HepG2 (cell line): ENCODE measurements around the gene THOC2. TPM values are rescaled to one million over a fixed set of nuclear protein-coding genes. Genes with fewer than 3 reads are reported as not detected.

Experiments
- ATAC-seq: fragments of 200-7000 bp; cut with Tn5 transposase; 3 replicates; pipeline ENCODE4 v1.9.1; 2020; ENCODE audit warnings: mild to moderate bottlenecking, moderate library complexity
- BruUV-seq: library from RNA; stranded (reverse); fragments of 400-500 nt; replicated peaks from 2 replicates; lab custom pipeline; 2021; lab: Mats Ljungman, UMichigan
- CTCF ChIA-PET: fragments of 300-600 bp; formaldehyde crosslinking; extraction: SDS; loops from one replicate; lab custom pipeline; 2021; ENCODE audit warnings: low total read pairs, inconsistent platforms, low intra/inter-chr PET ratio; lab: Yijun Ruan, JAX
- POLR2A ChIA-PET: fragments of 350-600 bp; sonication (Branson Sonifier 250); formaldehyde crosslinking; loops from one replicate; lab custom pipeline; 2020; ENCODE audit warnings: antibody characterized with exemption, inconsistent platforms; lab: Yijun Ruan, JAX
- DNase-seq: peaks from one replicate; pipeline ENCODE4 v3.0.0-alpha.2; 2015; ENCODE audit warnings: low spot score
- FAIRE-seq: peaks from 3 replicates; lab custom pipeline; 2011; peaks lifted over from hg19 to GRCh38; lab: Jason Lieb, UNC
- H2AFZ ChIP-seq: one replicate; pipeline ENCODE4 v1.6.1; 2011; ENCODE audit warnings: low read length, inconsistent platforms
- H3K27ac ChIP-seq: fragments of 300-600 bp; 3 replicates; pipeline ENCODE4 v1.8.0; 2011; ENCODE audit warnings: mixed run types, mild to moderate bottlenecking, mixed read lengths, low read length, inconsistent platforms; ENCODE audit not compliant: insufficient read depth; ENCODE audit errors: extremely low read length
- H3K27me3 ChIP-seq, 2 experiments: fragments of 200-600 bp in 1 of 2; 2 replicates in 1 of 2; 3 replicates in 1 of 2; pipeline versions ENCODE4 v1.6.0 to v1.8.0; 2011; ENCODE audit warnings: low read length in 2 of 2, mild to moderate bottlenecking in 2 of 2, moderate library complexity in 2 of 2, inconsistent platforms in 1 of 2; ENCODE audit not compliant: insufficient read depth in 2 of 2, control insufficient read depth in 1 of 2
- H3K36me3 ChIP-seq, 2 experiments: fragments of 200-600 bp in 1 of 2; replicated peaks in 1 of 2; 2 replicates in 1 of 2; 3 replicates in 1 of 2; pipeline versions ENCODE4 v1.5.1 to v1.8.0; 2011; ENCODE audit warnings: low read length in 2 of 2, inconsistent platforms in 1 of 2; ENCODE audit not compliant: insufficient read depth in 2 of 2, control insufficient read depth in 1 of 2
- H3K4me1 ChIP-seq: 2 replicates; pipeline ENCODE4 v1.5.1; 2012; ENCODE audit warnings: low read length, inconsistent platforms; ENCODE audit not compliant: insufficient read depth
- H3K4me2 ChIP-seq: 2 replicates; pipeline ENCODE4 v1.6.0; 2011; ENCODE audit warnings: low read depth, low read length, inconsistent platforms
- H3K4me3 ChIP-seq, 3 experiments: fragments of 200-600 bp in 1 of 3; sonication (generic), shearing (Covaris generic) in 1 of 3; replicated peaks in 1 of 3; 2 replicates each; pipeline ENCODE4 v1.5.1; 2011 to 2016; ENCODE audit warnings: low read length in 3 of 3, inconsistent platforms in 2 of 3, low read depth in 2 of 3, mild to moderate bottlenecking in 2 of 3, control low read depth in 1 of 3, mixed read lengths in 1 of 3; ENCODE audit not compliant: insufficient read depth in 1 of 3
- H3K79me2 ChIP-seq: one replicate; pipeline ENCODE4 v1.6.1; 2011; ENCODE audit warnings: low read length, inconsistent platforms; ENCODE audit not compliant: insufficient read depth
- H3K9ac ChIP-seq: 2 replicates; pipeline ENCODE4 v1.6.0; 2011; ENCODE audit warnings: mild to moderate bottlenecking, low read depth, low read length, inconsistent platforms; ENCODE audit not compliant: insufficient read depth
- H3K9me3 ChIP-seq: 2 replicates; pipeline ENCODE4 v1.5.1; 2012; ENCODE audit warnings: mild to moderate bottlenecking, low read length
- H4K20me1 ChIP-seq: 2 replicates; pipeline ENCODE4 v1.6.0; 2011; ENCODE audit warnings: inconsistent platforms, mild to moderate bottlenecking, low read length, moderate library complexity; ENCODE audit not compliant: insufficient read depth
- ATF7-NPFF ChIP-seq: sonication (generic); formaldehyde crosslinking; IDR thresholded peaks from 2 replicates; pipeline ENCODE4 v1.8.1; 2023; ENCODE audit warnings: mild to moderate bottlenecking, low read depth, missing genetic modification reagents, moderate library complexity
- FOXK2 ChIP-seq: fragments of 450-650 bp; IDR thresholded peaks from 2 replicates; pipeline ENCODE4 v1.6.1; 2016
- FOXP1 ChIP-seq, 2 experiments: fragments of 450-650 bp in 1 of 2; IDR thresholded peaks; 2 replicates each; pipeline ENCODE4 v1.6.1; 2017 to 2018; ENCODE audit warnings: antibody characterized with exemption in 1 of 2
- HNF4A ChIP-seq: sonication (generic); formaldehyde crosslinking; IDR thresholded peaks from 2 replicates; pipeline ENCODE4 v1.4.0; 2020; ENCODE audit warnings: missing genetic modification reagents
- HNF4G ChIP-seq, 2 experiments: sonication (generic) in 1 of 2; formaldehyde crosslinking in 1 of 2; IDR thresholded peaks; 2 replicates each; pipeline versions ENCODE4 v1.4.0 to v1.6.1; 2011 to 2020; ENCODE audit warnings: borderline replicate concordance in 2 of 2, low read depth in 2 of 2, mild to moderate bottlenecking in 2 of 2, low read length in 1 of 2, missing genetic modification reagents in 1 of 2, moderate library complexity in 1 of 2
- ISX ChIP-seq: sonication (generic); formaldehyde crosslinking; conservative IDR thresholded peaks from 2 replicates; pipeline ENCODE4 v1.5.0; 2020; ENCODE audit warnings: missing genetic modification reagents
- NCOR1 ChIP-seq: fragments of 200-600 bp; sonication (generic); IDR thresholded peaks from 2 replicates; pipeline ENCODE4 v1.7.0; 2017; ENCODE audit warnings: antibody characterized with exemption, low read length, borderline replicate concordance
- RARA ChIP-seq: IDR thresholded peaks from 2 replicates; pipeline ENCODE4 v1.6.1; 2016; ENCODE audit warnings: missing genetic modification reagents, missing compliant biosample characterization
- REPIN1 ChIP-seq: sonication (generic); formaldehyde crosslinking; IDR thresholded peaks from 2 replicates; pipeline ENCODE4 v1.8.0; 2022; ENCODE audit warnings: missing genetic modification reagents, low read depth, mild to moderate bottlenecking, borderline replicate concordance
- RFX1 ChIP-seq: fragments of 450-650 bp; IDR thresholded peaks from 2 replicates; pipeline ENCODE4 v1.6.1; 2017
- RFX5 ChIP-seq: IDR thresholded peaks from 2 replicates; pipeline ENCODE4 v1.6.1; 2011; ENCODE audit warnings: low read depth, low read length, improper control_type of control experiment
- SNAI1 ChIP-seq: sonication (generic); formaldehyde crosslinking; IDR thresholded peaks from 2 replicates; pipeline ENCODE4 v1.5.0; 2020; ENCODE audit warnings: mild to moderate bottlenecking, missing genetic modification reagents, borderline replicate concordance
- SOX13 ChIP-seq, 3 experiments: fragments of 450-650 bp in 1 of 3; sonication (generic) in 1 of 3; formaldehyde crosslinking in 1 of 3; IDR thresholded peaks in 2 of 3; conservative IDR thresholded peaks in 1 of 3; 2 replicates each; pipeline versions ENCODE4 v1.5.0 to v1.6.1; 2016 to 2020; ENCODE audit warnings: antibody characterized with exemption in 1 of 3, mild to moderate bottlenecking in 1 of 3, missing compliant biosample characterization in 1 of 3, missing genetic modification reagents in 1 of 3, moderate library complexity in 1 of 3
- ZNF335 ChIP-seq: sonication (generic); formaldehyde crosslinking; IDR thresholded peaks from 2 replicates; pipeline ENCODE4 v1.4.0; 2020; ENCODE audit warnings: missing genetic modification reagents
- ZNF614 ChIP-seq: IDR thresholded peaks from 2 replicates; pipeline ENCODE4 v1.6.1; 2018; ENCODE audit warnings: missing biosample characterization, missing genetic modification reagents, inconsistent platforms, borderline replicate concordance
- ZNF841 ChIP-seq: sonication (generic); formaldehyde crosslinking; IDR thresholded peaks from 2 replicates; pipeline ENCODE4 v1.8.1; 2023; ENCODE audit warnings: missing genetic modification reagents, borderline replicate concordance
- WGBS: methylation state at CpG from one replicate; pipeline ENCODE4 v1.1.6; 2017; ENCODE audit warnings: low lambda C conversion rate; 5-methylcytosine and 5-hydroxymethylcytosine counted together
- in situ Hi-C: cut with HindIII; loops from 2 replicates; pipeline ENCODE4 v1.10.0; 2017; ENCODE audit warnings: low pct_unique_long_range_greater_than_20kb; ENCODE audit not compliant: extremely low pct_ligation_motif_present
- intact Hi-C: fragments of 100-400 bp; cut with micrococcal nuclease; formaldehyde crosslinking; loops from one replicate; pipeline ENCODE4 v1.10.0; 2022; ENCODE audit not compliant: unreplicated experiment
- polyA plus RNA-seq, 8 experiments: library from polyadenylated mRNA; depleted of rRNA in 3 of 8; stranded (reverse) in 7 of 8; unstranded in 1 of 8; fragments of >200 nt; fragmentation: Illumina TruSeq in 4 of 8; extraction: Trizol in 4 of 8; gene quantifications; 2 replicates each; pipeline versions ENCODE4 v1.2.1 to v1.2.3, GENCODE V29; 2011 to 2016; ENCODE audit warnings: low read depth in 4 of 8, missing spikeins in 1 of 8, mixed read lengths in 1 of 8; ENCODE audit not compliant: insufficient read depth in 1 of 8
- total RNA-seq, 5 experiments: library from RNA; depleted of rRNA; stranded (reverse); fragments of >200 nt; fragmentation: Illumina TruSeq; extraction: Trizol; gene quantifications; 2 replicates each; pipeline ENCODE4 v1.2.3, GENCODE V29; 2016; ENCODE audit warnings: low read depth in 1 of 5
- TF ChIP-seq, protein P1 (sequence below): sonication (generic); formaldehyde crosslinking; conservative IDR thresholded peaks from 2 replicates; pipeline ENCODE4 v1.4.0; 2020; ENCODE audit warnings: mild to moderate bottlenecking, missing genetic modification reagents, moderate library complexity
- TF ChIP-seq, protein P2 (sequence below): sonication (generic); formaldehyde crosslinking; IDR thresholded peaks from 2 replicates; pipeline ENCODE4 v1.4.0; 2020; ENCODE audit warnings: low read depth, mild to moderate bottlenecking, missing genetic modification reagents
- TF ChIP-seq, protein P3 (sequence below): sonication (generic); formaldehyde crosslinking; IDR thresholded peaks from 2 replicates; pipeline ENCODE4 v1.5.0; 2020; ENCODE audit warnings: mild to moderate bottlenecking, missing genetic modification reagents

The THOC2 gene
- total and polyA plus RNA-seq, 2 of the 13 experiments (the other 11 are each of a cell fraction or from before 2014, with no cell fraction given), result 87.1 to 101 TPM

DNA sequence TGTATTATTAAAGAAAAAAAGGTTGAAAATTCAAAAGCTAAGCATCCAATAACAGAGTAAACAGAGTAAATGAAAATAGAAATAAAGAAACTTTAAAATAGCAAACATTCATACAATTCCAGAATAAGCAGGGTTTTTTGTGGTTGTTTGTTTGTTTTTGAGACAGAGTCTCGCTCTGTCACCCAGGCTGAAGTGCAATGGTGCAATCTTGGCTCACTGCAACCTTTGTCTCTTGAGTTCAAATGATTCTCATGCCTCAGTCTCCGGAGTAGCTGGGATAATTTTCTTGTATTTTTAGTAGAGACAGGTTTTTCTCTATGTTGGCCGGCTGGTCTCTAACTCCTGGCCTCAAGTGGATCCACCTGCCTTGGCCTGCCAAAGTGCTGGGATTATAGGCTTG lies 6.6 kb upstream of the THOC2 start:
- Histone ChIP-seq H3K36me3 (no peaks in the 10 kb centered on the region), H3K27me3 (no peaks in the 10 kb centered on the region), H2AFZ (no peak overlapping the region), H3K79me2 (no peaks in the 10 kb centered on the region), H3K27ac (no peak overlapping the region), H3K9me3 (no peaks in the 10 kb centered on the region), H3K4me1 (peaks cover 56% of the 10 kb centered on the region), H4K20me1 (no peaks in the 10 kb centered on the region), H3K4me3 (no peak overlapping the region), H3K4me2 (0 out of 2 replicates have a peak overlapping the region, but pooled peaks have one; percentile 32), H3K9ac (no peak overlapping the region)
- ChIA-PET CTCF (no interaction called here), POLR2A (no interaction called here)
- no TSS peak for BruUV-seq
- intact Hi-C loops (no loop called here), in situ Hi-C loops (no loop called here)
- peak; percentile 76 for FAIRE-seq
- ATAC-seq, result peak; percentile 42; the same call in 1 of the 3 replicates
- DNase-seq, result no peak
- WGBS, result 0% methylated on average over 3 of the region's 3 CpGs
- TF ChIP-seq ATF7-NPFF (CRISPR knock-in tag) (no peak), RARA (CRISPR knock-in tag) (0 out of 2 replicates have a peak, but pooled peaks have one; percentile 17), REPIN1 (CRISPR knock-in tag) (no peak), HNF4G (IDR thresholded peaks at IDR 0.05; ENCODE audit: borderline replicate concordance, low read depth, low read length) (peak; percentile 55; the same call in 1 of the 2 replicates), HNF4G (CRISPR knock-in tag; IDR thresholded peaks at IDR 0.05; ENCODE audit: borderline replicate concordance, low read depth) (no peak), ZNF335 (no peak), FOXP1 (IDR thresholded peaks at IDR 0.05) (no peak), FOXP1 (CRISPR knock-in tag; IDR thresholded peaks at IDR 0.05) (peak; percentile 29; the same call in 1 of the 2 replicates), NCOR1 (0 out of 2 replicates have a peak, but pooled peaks have one; percentile 36), SOX13 (IDR thresholded peaks at IDR 0.05) (no peak), SOX13 (CRISPR knock-in tag; conservative IDR thresholded peaks at IDR 0.05 in 1 of 2, IDR thresholded peaks at IDR 0.05 in 1 of 2) (peak in 1 of 2 experiments; percentile 35; a peak in 1 of 4 replicates), SNAI1 (no peak), ZNF841 (CRISPR knock-in tag) (no peak), HNF4A (peak; percentile 67), RFX1 (no peak), ZNF614 (CRISPR knock-in tag) (no peak), ISX (CRISPR knock-in tag) (no peak), RFX5 (no peak), FOXK2 (no peak)
- TF ChIP-seq, protein P1, sequence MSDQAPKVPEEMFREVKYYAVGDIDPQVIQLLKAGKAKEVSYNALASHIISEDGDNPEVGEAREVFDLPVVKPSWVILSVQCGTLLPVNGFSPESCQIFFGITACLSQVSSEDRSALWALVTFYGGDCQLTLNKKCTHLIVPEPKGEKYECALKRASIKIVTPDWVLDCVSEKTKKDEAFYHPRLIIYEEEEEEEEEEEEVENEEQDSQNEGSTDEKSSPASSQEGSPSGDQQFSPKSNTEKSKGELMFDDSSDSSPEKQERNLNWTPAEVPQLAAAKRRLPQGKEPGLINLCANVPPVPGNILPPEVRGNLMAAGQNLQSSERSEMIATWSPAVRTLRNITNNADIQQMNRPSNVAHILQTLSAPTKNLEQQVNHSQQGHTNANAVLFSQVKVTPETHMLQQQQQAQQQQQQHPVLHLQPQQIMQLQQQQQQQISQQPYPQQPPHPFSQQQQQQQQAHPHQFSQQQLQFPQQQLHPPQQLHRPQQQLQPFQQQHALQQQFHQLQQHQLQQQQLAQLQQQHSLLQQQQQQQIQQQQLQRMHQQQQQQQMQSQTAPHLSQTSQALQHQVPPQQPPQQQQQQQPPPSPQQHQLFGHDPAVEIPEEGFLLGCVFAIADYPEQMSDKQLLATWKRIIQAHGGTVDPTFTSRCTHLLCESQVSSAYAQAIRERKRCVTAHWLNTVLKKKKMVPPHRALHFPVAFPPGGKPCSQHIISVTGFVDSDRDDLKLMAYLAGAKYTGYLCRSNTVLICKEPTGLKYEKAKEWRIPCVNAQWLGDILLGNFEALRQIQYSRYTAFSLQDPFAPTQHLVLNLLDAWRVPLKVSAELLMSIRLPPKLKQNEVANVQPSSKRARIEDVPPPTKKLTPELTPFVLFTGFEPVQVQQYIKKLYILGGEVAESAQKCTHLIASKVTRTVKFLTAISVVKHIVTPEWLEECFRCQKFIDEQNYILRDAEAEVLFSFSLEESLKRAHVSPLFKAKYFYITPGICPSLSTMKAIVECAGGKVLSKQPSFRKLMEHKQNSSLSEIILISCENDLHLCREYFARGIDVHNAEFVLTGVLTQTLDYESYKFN, result peak; percentile 55; the same call in 1 of the 2 replicates
- TF ChIP-seq, protein P2, sequence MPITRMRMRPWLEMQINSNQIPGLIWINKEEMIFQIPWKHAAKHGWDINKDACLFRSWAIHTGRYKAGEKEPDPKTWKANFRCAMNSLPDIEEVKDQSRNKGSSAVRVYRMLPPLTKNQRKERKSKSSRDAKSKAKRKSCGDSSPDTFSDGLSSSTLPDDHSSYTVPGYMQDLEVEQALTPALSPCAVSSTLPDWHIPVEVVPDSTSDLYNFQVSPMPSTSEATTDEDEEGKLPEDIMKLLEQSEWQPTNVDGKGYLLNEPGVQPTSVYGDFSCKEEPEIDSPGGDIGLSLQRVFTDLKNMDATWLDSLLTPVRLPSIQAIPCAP (CRISPR knock-in tag), result no peak
- TF ChIP-seq, protein P3, sequence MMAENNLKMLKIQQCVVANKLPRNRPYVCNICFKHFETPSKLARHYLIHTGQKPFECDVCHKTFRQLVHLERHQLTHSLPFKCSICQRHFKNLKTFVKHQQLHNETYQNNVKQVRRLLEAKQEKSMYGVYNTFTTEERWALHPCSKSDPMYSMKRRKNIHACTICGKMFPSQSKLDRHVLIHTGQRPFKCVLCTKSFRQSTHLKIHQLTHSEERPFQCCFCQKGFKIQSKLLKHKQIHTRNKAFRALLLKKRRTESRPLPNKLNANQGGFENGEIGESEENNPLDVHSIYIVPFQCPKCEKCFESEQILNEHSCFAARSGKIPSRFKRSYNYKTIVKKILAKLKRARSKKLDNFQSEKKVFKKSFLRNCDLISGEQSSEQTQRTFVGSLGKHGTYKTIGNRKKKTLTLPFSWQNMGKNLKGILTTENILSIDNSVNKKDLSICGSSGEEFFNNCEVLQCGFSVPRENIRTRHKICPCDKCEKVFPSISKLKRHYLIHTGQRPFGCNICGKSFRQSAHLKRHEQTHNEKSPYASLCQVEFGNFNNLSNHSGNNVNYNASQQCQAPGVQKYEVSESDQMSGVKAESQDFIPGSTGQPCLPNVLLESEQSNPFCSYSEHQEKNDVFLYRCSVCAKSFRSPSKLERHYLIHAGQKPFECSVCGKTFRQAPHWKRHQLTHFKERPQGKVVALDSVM (CRISPR knock-in tag), result no peak
